Uterus (tissue), 4 donors: Measurements from ENCODE around the gene ZNF524. TPM values are rescaled to one million over a fixed set of nuclear protein-coding genes. Genes with fewer than 3 reads are reported as not detected.
A peak's percentile ranks its signal among the peaks of the same experiment; 100 is the strongest.

Source experiments
- DNase-seq, 2 donors: peaks; one replicate each; pipeline ENCODE4 v3.0.0-alpha.2; 2019 to 2020
- H3K27ac ChIP-seq, 2 donors: fragments of 200-600 bp; sonication (generic); 1 replicate in 1 of 2; 2 replicates in 1 of 2; pipeline ENCODE4 v1.5.1; 2016 to 2018
- H3K27me3 ChIP-seq, 2 donors: fragments of 200-600 bp; sonication (generic); one replicate each; pipeline ENCODE4 v1.5.1; 2018 to 2019; ENCODE audit warnings: control low read depth in 1 of 2
- H3K36me3 ChIP-seq, 2 donors: fragments of 200-600 bp; sonication (generic); one replicate each; pipeline ENCODE4 v1.5.1; 2019; ENCODE audit warnings: control low read depth in 1 of 2
- H3K4me1 ChIP-seq, 2 donors: fragments of 200-600 bp; sonication (generic); one replicate each; pipeline ENCODE4 v1.5.1; 2018 to 2019; ENCODE audit warnings: control low read depth in 1 of 2
- H3K4me3 ChIP-seq, 2 donors: fragments of 200-600 bp; sonication (generic); 1 replicate in 1 of 2; 2 replicates in 1 of 2; pipeline ENCODE4 v1.5.1; 2018 to 2019; ENCODE audit warnings: mild to moderate bottlenecking in 1 of 2
- H3K9me3 ChIP-seq, 2 donors: fragments of 200-600 bp; sonication (generic); one replicate each; pipeline ENCODE4 v1.5.1; 2019; ENCODE audit warnings: control low read depth in 1 of 2
- CTCF ChIP-seq, 4 experiments: fragments of 200-600 bp in 2 of 4; fragments of 450-650 bp in 2 of 4; sonication (generic) in 2 of 4; IDR thresholded peaks; one replicate each; pipeline ENCODE4 v1.5.1; 2016 to 2019; ENCODE audit warnings: antibody characterized with exemption in 4 of 4, mild to moderate bottlenecking in 2 of 4, moderate library complexity in 1 of 4
- POLR2A ChIP-seq, 2 donors: fragments of 450-650 bp; IDR thresholded peaks; one replicate each; pipeline ENCODE4 v1.6.1; 2016; ENCODE audit warnings: antibody characterized with exemption in 2 of 2, mild to moderate bottlenecking in 1 of 2, moderate library complexity in 1 of 2
- intact Hi-C: fragments of 100-400 bp; cut with DNase I; formaldehyde crosslinking; loops from one replicate; pipeline ENCODE4 v1.15.1; 2023; ENCODE audit warnings: low total_unique reads
- total RNA-seq, 4 donors: library from RNA; depleted of rRNA in 3 of 4; stranded (reverse); fragments of >200 nt in 3 of 4; gene quantifications; one replicate each; pipeline versions ENCODE4 v1.1.0 to v1.2.4, GENCODE V29; 2014 to 2023
- donor health status: DM: yes; HTN: yes; CAD: no.

Gene ZNF524
- total RNA-seq, 4 donors from 2014 or later = 5.4 to 20.4 (median 14.6) TPM

GRCh38 chr19:55623130-55623529 is 23.0 kb downstream of the ZNF524 start:
- no peak for DNase-seq
- Histone ChIP-seq H3K27ac (no peak overlapping the region), H3K4me1 (no peaks in the 10 kb centered on the region), H3K27me3 (no peaks in the 10 kb centered on the region), H3K4me3 (no peak overlapping the region), H3K9me3 (no peaks in the 10 kb centered on the region), H3K36me3 (no peaks in the 10 kb centered on the region)
- TF ChIP-seq CTCF (IDR thresholded peaks at IDR 0.05) (no peak), POLR2A (IDR thresholded peaks at IDR 0.05) (no peak)
- intact Hi-C loops = no loop called here

- Histone ChIP-seq H3K9me3 (no peaks in the 10 kb centered on the region), H3K27me3 (no peaks in the 10 kb centered on the region), H3K36me3 (no peaks in the 10 kb centered on the region), H3K4me3 (no peak overlapping the region), H3K4me1 (no peaks in the 10 kb centered on the region), H3K27ac (peak overlapping the region; percentile 94 to 99)
- no peak for DNase-seq
- intact Hi-C loops = no loop called here
- TF ChIP-seq POLR2A (IDR thresholded peaks at IDR 0.05) = no peak
- no peak for TF ChIP-seq CTCF (IDR thresholded peaks at IDR 0.05)
These were observed 23.5 kb downstream of the ZNF524 start for GRCh38 chr19:55623561-55623960.

- no peaks in the 10 kb centered on the region for H3K9me3 ChIP-seq
- H3K27ac ChIP-seq = peak within 1 kb of the TSS; percentile 94 to 99
- DNase-seq = peak; percentile 92 to 93
- H3K36me3 ChIP-seq = no peaks in the 10 kb centered on the region
- H3K4me1 ChIP-seq = no peaks in the 10 kb centered on the region
- intact Hi-C loops = no loop called here
- no peaks in the 10 kb centered on the region for H3K27me3 ChIP-seq
- peak; percentile 30 to 69 for TF ChIP-seq POLR2A (IDR thresholded peaks at IDR 0.05)
- TF ChIP-seq CTCF (IDR thresholded peaks at IDR 0.05) = no peak
- peak within 1 kb of the TSS; percentile 58 to 70 for H3K4me3 ChIP-seq
These were observed 24.3 kb downstream of the ZNF524 start, which contains the start of gene ZNF784 for GRCh38 chr19:55624109-55625003. TSS of gene ZNF784 (minus strand) at chr19:55624566. CDS start at chr19:55624561, 5 bp downstream.

GRCh38 chr19:55625004-55625326 is 24.9 kb downstream of the ZNF524 start:
- DNase-seq = no peak
- intact Hi-C loops = no loop called here
- TF ChIP-seq CTCF (IDR thresholded peaks at IDR 0.05) = no peak
- no peak for TF ChIP-seq POLR2A (IDR thresholded peaks at IDR 0.05)
- Histone ChIP-seq H3K27ac (peak overlapping the region; percentile 94 to 99), H3K9me3 (no peaks in the 10 kb centered on the region), H3K4me1 (no peaks in the 10 kb centered on the region), H3K27me3 (no peaks in the 10 kb centered on the region), H3K4me3 (peak overlapping the region; percentile 58 to 70), H3K36me3 (no peaks in the 10 kb centered on the region)

GRCh38 chr19:55626350-55626749 is 26.3 kb downstream of the ZNF524 start:
- Histone ChIP-seq H3K27ac (no peak overlapping the region), H3K36me3 (no peaks in the 10 kb centered on the region), H3K4me3 (no peak overlapping the region), H3K4me1 (no peaks in the 10 kb centered on the region), H3K27me3 (no peaks in the 10 kb centered on the region), H3K9me3 (no peaks in the 10 kb centered on the region)
- intact Hi-C loops = no loop called here
- TF ChIP-seq POLR2A (IDR thresholded peaks at IDR 0.05) (no peak), CTCF (IDR thresholded peaks at IDR 0.05) (no peak)
- DNase-seq = no peak
